ENCODE data around the gene PPP1R14C.
A peak's percentile ranks its signal among the peaks of the same experiment; 100 is the strongest.

The PPP1R14C gene

DNA sequence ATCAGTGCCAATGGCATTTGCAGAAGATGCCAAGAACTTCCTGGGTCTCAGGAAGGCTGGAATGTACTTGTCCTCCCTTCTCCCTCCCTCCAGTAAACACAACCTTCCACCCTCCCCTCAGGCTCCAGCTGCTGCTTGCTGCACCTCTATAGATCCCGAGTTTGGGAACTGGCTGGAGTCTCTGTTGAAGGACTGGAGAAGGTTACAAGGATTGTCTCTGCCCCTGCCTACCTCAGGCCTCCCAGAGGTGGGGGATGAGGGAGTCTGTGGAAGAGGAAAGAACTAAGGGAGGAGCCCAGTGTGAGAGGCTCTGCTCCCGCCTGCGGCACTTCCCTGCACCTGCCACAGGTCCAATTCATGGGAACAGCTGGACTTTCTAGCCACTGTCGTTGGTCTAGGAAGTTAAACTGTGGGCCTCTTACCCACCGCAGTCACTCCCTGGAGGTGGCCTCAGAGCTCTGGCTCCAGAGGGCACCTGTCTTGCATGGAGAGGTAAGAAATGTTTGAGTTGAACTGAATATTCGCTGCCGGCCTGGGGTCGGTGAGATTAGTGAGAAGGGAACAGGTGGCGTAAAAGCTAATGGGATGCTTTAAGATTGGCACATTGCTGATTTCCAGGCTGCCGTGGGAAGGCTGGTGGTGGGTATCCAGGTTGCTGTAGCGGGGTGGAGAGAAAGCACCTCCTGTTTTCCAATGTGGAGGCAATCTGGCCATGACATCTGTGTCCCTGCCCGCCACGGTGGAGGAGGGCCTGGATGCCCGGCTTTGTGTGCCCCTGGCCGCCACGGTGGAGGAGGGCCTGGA lies 54.3 kb downstream of the PPP1R14C start:
- DNase-seq, result no peak

DNA sequence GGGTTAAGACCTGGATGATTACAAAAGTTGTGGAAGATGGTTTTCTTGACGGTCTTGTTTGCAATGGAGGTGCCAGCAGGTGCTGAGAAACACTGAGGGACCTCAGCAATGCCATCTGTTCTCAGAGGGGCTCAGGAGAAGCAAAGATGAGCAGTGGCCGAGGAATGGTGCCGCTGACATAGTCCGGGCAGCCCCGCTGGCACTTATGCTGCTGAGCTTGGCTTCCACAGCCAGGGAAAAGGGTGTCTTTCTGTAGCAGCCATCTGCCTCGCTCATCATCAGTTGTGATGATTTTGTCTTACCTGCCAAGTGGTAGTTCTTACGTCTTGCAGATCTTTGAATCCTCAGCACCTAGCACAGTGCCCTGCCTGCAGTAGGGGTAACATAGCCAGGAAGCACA lies 55.7 kb downstream of the PPP1R14C start:
- DNase-seq, result no peak

DNA sequence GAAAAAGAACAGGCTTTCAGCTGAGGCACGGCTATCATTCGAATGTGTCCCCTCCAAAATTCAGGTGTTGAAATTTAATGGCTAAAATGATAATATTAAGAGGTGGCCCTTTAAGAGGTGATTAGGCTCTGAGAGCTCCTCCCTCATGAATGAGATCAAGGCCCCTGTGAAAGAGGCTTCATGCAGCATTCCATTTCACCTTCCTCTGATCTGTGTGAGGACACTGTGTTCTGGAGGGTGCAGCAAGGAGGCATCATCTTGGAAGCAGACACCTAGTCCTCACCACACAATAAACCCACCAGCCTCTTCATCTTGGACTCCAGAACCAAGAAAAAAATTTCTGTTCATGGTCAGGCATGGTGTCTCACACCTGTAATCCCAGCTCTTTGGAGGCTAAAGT lies 56.4 kb downstream of the PPP1R14C start:
- DNase-seq, result no peak

DNA sequence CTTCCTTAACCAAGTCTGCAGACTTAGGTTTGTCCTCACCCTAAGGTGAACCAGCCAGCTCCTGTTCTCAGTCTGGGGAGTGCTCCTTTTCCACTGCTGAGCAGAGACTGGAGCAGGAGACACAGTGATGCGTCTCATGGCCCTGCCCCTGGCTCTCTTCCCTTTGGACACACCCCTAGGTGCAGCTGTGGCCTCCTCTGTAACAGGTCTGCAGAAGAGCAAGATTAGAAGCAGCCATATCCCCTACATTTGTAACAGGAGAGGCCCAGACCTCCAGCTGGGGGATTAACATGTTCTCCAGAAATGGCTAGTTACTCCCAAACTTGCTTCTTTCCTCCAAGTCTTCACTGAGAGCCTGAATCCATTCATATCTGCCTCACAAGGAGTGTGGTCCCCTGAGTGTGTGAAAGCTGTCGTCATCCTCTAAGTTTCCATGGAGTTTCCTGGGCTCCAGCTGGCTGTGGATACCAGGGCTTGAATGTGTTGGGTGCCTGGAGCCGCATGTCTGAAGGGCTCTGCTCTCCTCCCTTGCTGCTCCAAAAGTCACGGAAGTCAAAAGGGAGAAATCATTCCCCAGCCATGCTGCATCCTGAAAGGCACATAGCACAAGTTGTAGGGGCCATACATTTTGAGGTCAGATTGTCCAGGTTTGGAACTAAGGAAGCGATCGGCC lies 57.7 kb downstream of the PPP1R14C start:
- DNase-seq, result no peak

DNA sequence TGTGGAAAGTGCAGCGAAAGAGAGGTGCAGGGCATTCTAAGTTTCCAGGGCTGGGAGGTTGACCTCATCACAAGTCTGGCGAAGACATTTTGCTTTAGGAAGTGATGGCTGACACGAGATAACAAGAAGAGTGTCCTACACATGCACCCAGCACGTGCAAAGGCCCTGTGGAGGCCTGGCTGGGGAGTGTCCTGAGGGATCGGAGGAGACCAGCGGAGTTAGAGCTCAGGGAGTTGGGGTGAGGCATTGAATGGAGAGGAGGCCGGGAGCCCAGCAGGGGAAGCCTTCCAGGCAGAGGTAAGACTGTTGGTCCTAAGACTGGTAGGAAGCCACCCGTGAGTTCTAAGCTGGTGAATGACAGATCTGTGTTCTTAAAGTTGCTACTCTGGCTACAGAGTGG lies 58.4 kb downstream of the PPP1R14C start:
- no peak for DNase-seq

DNA sequence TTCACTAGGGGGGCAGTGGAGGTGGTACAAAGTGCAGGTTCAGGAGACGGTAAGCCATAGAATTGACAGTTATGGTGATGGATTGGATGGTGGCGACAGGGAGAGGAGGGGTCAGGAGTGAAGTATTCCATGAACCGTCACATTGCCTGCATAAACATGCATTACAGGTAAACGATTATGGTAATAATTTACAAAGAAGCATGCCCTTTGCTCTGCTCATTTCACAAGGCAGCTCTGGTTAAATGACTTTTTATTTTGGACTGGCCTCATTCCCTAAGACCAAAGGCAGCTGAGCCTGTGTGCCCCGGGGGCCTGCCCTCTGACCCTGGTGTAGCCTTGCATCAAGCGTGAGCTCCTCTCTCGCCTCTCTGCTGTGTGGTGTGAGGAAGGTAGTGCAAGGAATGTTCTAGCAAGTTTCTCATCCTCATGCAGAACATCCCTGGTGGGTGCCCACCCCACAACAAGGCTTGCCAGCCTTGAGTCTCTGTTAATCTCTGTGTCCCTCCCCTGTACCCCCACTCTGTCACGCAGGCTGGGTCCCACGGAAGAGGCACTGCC lies 59.0 kb downstream of the PPP1R14C start:
- DNase-seq, result no peak

DNA sequence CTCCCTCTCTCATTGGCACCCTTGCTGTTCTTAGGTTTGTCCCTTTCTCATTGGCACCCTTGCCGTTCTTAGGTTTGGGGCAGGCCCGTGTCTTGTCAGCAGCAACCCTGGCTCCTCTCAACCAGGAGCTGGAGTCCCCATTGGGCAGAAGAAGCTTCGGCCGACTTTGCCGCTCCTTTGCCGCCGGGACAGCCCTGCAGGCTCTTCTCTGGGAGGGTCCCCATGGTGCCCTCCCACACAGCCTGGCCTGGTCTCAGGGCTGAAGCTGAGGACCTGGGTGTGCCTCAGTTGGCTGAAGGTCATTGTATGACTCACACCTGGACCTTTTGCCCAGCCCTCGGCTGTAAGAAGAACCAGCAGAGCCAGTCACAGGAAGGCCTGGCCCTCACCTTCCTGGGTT lies 59.6 kb downstream of the PPP1R14C start:
- no peak for DNase-seq

DNA sequence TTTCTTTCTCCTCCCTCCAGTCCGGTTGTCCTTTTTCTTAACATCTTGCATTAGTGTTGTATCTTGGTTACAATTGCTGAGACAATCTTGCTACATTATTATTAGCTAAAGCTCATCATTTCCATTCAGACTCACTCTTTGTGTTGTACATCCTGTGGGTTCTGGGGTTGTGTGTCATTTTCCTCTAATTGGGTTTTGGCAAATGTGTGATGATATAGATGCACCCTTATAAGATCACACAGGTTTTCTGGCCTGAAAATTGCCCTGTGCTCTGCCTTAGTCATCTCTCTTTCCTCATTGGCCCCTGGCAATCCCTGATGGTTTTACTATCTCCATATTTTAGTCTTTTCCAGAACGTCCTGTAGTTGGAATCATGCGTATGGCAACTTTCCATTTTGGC lies 60.1 kb downstream of the PPP1R14C start:
- no peak for DNase-seq

DNA sequence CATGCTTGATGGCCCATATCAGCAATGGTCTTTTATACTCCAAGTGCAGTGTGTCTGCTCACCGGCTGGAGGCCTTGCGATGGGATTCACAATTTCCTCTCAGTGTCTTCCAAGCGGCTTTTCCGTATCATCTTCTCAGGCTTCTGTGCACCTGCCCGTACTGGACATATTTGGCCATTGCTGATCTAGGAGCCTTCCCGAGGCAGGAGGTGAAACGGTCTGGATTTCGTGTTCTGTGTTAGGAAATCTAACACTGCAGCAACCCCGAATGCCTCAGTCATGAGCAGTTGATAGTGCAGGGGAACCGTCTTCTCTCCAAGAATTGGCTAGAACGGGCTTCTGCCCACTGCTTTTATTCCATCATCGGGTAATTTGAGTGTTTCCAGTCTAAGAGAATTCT lies 60.5 kb downstream of the PPP1R14C start:
- no peak for DNase-seq

DNA sequence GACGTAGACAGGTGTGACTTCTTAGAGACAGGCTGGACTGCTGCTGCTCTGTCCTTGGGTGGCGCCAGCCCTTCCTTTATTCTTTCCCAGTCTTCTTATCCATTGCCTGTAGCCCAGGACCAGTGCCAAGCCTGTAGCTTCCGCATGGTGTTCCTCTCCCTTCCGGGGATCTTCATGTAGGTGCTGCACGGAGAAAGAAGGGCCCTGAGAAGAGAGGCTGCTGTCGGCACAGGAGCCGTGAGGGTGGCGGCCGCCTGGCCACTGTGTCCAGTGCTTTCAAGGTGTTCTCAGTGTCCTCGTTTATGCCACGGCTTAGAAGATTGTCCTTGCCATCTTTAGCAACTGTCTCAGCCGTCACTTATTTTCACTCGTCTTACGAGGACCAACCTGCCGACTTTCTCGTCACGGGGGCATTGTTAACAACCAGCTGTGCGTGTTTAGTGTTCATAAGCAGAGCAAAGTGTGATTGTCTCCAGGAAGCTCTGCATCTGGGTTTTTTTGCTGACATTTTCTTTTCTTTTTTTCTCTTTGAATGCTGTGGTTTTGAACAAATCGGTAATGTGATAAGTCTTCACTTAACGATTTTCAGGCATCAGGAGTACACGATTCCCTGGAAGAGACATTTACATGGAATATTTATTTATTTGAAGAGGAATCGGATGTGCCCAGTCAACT lies 61.2 kb downstream of the PPP1R14C start:
- DNase-seq, result no peak

DNA sequence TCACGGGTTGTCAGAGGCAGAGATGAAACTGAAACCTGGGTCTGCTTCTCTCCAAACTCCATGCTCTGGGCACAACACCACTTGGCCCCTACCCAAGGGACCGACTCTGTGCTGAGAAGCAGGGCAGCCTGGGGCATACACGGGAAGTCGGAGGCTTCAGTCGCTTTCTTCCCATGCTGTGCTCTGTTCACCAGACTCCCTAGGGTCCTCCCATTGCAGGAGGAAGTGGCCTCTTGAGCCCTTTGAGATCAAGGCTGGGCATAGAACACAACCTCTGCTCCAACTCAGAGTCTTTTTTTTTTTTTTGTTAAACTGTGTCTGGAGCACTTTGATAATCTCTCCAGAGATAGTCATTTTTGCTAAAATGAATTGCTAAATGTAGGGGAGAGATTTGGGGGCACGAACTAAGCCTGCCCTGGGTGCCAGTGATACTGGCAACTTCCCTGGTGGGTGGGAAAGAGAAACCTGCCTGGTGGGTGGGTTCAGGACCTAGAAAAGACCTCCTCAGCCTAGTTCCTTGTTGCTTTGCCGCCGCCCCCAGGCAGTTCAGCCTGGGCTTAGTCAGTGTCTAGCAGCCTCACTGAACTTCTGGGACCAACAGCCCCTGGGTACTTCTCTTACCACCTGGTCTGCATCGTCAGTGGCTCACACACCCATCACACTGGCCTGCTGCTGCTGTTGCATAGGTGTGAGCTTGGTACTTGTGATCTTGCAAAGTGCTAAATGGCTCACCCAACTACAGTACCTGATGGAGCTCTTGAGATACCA lies 62.0 kb downstream of the PPP1R14C start:
- peak; percentile 68 for DNase-seq

DNA sequence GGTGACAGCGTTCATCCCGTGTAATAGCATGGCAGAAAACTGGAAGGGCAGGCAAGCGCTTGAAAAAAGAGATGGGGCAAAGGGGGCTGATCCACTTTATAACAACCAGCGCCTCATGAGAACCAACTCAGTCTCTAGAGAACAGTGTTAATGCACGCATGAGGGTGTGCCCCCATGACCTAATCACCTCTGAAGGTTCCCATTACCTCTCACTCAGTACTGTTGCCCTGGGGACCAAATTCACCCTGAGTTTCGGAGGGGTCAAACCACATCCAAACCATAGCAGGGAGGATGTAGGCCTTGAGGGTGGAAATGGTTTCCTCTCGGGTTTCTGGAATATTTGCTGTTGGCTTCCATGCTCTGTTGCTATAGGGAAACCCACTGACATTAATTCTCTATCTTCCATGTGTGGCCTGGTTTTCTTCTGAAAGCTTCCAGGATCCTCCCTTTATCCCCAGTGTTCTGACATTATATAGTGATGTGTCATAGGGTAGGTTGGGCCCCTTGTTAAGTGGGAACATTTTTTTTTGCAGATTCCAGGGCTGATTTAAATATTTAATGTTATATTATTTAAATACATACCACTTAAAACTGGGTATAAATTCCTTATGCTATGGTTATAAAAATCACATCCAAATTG lies 65.2 kb downstream of the PPP1R14C start:
- no peak for DNase-seq

DNA sequence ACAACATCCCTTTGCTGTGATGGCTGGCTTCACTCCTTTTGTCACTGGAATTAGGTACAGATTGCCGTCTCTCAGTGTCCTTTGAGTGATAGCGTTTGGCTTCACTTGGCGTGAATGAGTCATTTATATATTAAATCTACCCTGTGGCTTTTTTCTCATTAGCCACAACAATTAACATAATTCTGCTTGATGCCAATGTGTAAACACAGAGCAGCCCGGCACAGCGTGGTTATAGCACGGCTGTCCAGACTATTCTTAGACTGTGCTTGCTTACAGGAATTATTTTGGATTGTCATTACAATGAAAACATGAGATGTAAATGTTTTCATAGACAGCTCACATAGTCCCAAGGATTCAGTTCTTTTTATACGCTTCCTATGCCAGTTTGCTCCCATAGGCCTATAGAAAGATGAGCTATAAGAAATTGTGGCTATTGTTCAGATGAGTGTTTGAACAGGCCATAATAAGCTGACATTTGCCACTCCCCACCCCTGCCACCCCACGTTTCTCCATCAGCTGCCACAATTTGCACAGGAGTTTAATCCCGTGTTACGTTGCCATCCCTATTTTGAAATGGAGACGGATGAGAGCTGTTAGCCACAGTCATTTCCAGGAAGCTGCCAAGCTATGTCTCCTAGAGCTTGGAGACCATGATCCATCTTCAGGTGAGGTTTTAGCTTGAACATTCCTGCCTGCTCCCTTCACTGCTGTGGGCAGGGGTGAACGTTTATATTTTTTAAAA lies 65.9 kb downstream of the PPP1R14C start:
- DNase-seq, result no peak

DNA sequence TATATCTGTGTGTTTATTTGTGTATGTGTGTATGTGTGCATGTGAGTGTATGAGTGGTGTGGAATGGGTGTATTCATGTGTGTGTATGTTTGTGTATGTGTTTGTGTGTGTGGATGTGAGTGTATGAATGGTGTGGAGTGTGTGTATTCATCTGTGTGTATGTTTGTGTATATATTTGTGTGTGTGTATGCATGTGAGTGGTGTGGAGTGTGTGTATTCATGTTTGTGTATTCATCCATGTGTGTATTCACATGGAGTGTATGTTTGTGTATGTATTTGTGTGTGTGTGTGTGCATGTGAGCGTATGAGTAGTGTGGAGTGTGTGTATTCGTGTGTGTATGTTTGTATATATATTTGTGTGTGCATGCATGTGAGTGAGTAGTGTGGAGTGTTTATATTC lies 66.6 kb downstream of the PPP1R14C start:
- DNase-seq, result no peak

DNA sequence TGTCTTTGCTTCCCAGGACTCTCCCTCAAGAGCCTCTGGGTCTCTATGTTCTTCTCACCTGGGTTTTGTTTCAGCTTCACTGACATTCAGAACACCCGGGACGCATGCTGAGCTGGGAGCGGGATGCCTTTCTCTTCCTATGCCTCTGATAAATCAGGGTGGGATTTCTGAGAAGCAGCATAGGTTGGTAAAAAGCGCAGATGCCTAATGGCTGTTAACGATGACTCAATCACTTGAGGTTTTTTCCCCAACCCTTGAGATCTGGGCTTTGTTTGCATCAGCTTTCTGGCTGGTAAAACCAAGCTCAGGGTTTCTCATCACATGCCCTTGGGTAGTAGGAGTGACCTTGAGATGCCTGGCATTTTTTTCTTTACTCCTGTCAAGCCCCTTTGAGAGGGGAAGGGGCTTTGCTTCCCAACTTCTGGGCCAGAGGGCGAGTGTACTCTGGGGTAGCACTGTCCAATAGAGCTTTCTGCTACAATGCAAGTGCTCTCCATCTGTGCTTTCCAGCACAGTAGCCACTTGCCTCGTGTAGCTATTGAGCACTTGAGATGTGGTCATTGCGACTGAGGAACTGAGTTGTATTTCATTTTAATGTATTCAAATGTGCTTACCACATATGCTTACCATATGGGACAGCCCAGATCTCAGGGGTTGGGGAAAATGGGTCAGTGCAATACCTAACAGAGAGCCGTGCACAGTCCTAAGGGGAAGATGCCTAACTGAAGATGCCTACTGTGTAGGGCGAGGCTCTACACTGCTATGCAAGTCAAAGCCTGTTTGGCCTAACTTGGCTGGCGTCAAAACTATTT lies 69.1 kb downstream of the PPP1R14C start:
- no peak for DNase-seq

DNA sequence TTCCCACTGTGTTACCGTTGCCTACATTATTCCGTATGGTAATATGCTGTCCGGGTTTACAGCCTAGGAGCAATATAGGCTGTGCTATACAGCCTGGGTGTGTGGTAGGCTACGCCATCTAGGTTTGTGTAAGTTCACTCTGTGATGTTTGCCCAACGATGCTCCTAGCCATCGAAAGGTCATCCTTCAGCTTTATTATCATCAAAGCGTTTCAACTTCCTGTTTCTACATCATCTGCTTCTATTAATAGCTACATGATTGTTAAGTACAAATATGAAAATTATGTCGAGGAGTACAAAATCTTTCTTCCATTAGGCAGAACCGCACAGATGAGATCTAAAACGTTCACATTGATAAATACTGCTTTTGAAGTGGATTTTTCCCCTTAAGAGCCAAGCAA lies 69.9 kb downstream of the PPP1R14C start:
- DNase-seq, result no peak

DNA sequence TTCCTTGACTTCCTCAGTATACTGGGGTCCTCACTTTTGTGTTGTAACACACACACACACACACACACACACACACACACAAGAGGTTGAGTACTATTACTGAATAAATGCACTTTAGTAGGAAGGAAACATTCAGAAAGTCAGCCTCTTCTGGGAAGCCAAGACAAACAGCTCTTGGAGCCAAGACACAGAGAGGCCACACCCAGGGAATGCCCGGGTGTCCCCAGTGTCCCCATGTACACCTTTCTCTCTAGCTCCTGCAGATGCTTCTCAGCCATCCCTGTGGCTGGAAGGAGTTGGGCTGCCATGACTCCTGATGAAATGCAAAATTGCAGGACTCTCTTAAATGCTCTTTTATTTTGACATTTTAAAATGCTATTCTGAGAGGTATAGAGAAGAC lies 70.5 kb downstream of the PPP1R14C start:
- DNase-seq, result no peak

DNA sequence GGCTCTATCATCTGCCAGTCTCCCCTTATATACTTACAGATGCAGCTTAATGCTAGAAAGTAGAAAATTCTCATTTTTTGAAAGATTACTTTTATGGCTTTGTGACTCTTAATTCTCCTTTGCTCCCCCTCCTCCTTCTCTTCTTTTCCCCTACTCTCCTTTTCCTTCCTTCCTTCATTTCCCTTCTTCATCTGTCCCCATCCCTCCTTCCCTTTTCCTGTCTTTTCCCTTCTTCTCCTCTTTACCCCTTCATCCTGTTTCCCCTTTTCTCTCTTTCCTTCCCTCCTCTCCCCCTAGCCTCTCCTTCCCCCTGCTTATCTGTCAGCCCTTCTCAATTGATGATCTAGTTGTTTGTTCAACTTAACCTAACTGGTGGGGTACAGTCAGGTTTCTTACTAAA lies 71.5 kb downstream of the PPP1R14C start:
- no peak for DNase-seq

DNA sequence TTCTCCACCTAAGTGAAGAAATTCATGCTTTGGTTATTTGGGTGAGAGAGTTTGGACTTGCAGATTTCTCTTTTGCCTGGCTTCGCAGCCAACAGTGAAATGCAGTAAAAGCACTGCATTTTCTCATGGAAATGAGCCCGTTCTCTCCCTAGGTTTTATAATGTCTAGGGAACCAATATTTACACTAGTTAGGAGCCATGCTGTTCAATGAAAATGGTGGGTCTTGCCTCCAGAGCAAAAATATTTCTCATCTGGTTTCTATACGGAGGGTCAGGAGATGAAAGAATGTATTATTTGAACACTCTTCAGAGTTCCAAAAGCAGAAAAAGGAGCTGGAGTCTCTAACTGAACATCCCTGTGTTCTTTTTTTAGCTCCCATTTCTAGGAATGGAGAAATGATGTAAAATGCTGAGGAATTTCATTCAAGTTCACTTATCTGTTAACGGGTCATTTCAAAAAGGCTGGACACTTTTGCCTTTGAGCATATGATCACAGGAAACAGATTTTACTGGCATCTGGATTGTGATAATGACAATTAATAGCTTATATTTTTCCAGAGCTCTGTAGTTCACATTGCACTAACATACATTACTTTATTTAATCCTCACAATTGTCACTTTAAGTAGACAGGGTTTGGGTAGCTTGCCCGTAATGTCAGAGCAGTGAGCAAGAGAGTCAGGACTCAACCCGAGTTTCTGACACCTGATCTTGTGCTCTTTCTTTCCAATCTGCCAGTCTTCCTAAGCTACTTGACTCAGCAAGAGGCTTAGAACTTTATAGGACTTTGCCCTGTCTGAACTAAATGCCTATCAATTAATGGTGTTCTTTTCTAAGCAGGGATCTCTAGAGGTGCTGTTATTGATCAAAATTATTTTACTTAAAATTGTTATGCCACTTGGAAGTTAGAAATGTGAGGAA lies 78.0 kb downstream of the PPP1R14C start:
- no peak for DNase-seq

DNA sequence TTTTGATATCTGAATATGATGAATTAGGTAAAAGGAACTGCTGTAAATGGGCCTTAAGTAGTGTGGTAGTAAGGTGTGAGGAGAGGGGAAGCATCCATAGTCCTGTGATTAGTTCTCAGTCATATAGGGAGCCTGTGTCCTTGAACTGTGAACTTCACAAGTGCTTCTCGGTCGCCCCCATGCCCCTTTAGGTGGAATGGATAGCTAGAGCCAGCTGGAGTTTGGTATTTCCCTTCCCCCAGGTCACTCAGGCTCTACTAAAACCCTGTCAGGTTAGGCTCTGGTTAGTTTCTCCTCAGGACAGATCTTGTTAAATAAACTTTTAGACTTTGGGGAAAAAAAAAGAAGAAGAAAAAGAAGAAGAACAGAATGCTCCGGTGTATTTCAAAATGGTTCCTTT lies 82.0 kb downstream of the PPP1R14C start:
- no peak for DNase-seq
